ENCODE measurements around the gene DMTF1.

- TF ChIP-seq CTCF (conservative IDR thresholded peaks at IDR 0.05; ENCODE audit: low read length) (no peak), EZH2phosphoT487 (IDR thresholded peaks at IDR 0.05; ENCODE audit: borderline replicate concordance, low read depth, low read length) (no peak)
Observed at GRCh38 chr7:87226495-87226894, 74.2 kb downstream of the DMTF1 start.
